Chondrocyte (in vitro differentiated cells): ENCODE data around the gene CDCA4. TPM values are rescaled to one million over a fixed set of nuclear protein-coding genes. Genes with fewer than 3 reads are reported as not detected.

ENCODE experiments used
- DNase-seq: peaks from one replicate; pipeline ENCODE4 v3.0.0; 2021; ENCODE audit warnings: mixed read lengths, low spot score
- H3K27ac Mint-ChIP-seq: one replicate; pipeline ENCODE4 v1.8.0; 2021; ENCODE audit warnings: mild to moderate bottlenecking, moderate library complexity, mixed read lengths; ENCODE audit not compliant: unreplicated experiment
- H3K27me3 Mint-ChIP-seq: 2 replicates; pipeline ENCODE4 v1.8.0; 2021; ENCODE audit warnings: low read depth, mixed read lengths
- H3K36me3 Mint-ChIP-seq: 2 replicates; pipeline ENCODE4 v1.8.0; 2021; ENCODE audit warnings: low read depth, mixed read lengths
- H3K4me1 Mint-ChIP-seq: 2 replicates; pipeline ENCODE4 v1.8.0; 2021; ENCODE audit warnings: low read depth, mild to moderate bottlenecking, mixed read lengths
- H3K4me3 Mint-ChIP-seq: one replicate; pipeline ENCODE4 v1.8.0; 2021; ENCODE audit warnings: mild to moderate bottlenecking, moderate library complexity, mixed read lengths; ENCODE audit not compliant: unreplicated experiment
- H3K9me3 Mint-ChIP-seq: 2 replicates; pipeline ENCODE4 v1.8.0; 2021; ENCODE audit warnings: low read depth, mixed read lengths
- total RNA-seq: library from RNA; stranded (reverse); gene quantifications from 3 replicates; pipeline ENCODE4 v1.2.1, GENCODE V29; 2021
- TF ChIP-seq, protein P1 (sequence below): fragments of 200-600 bp; sonication (generic); IDR thresholded peaks from 2 replicates; pipeline ENCODE4 v1.5.0; 2021; ENCODE audit warnings: antibody characterized with exemption, mild to moderate bottlenecking, moderate library complexity

The CDCA4 gene
- total RNA-seq, 1 donor from 2014 or later, result 18.0 TPM

DNA sequence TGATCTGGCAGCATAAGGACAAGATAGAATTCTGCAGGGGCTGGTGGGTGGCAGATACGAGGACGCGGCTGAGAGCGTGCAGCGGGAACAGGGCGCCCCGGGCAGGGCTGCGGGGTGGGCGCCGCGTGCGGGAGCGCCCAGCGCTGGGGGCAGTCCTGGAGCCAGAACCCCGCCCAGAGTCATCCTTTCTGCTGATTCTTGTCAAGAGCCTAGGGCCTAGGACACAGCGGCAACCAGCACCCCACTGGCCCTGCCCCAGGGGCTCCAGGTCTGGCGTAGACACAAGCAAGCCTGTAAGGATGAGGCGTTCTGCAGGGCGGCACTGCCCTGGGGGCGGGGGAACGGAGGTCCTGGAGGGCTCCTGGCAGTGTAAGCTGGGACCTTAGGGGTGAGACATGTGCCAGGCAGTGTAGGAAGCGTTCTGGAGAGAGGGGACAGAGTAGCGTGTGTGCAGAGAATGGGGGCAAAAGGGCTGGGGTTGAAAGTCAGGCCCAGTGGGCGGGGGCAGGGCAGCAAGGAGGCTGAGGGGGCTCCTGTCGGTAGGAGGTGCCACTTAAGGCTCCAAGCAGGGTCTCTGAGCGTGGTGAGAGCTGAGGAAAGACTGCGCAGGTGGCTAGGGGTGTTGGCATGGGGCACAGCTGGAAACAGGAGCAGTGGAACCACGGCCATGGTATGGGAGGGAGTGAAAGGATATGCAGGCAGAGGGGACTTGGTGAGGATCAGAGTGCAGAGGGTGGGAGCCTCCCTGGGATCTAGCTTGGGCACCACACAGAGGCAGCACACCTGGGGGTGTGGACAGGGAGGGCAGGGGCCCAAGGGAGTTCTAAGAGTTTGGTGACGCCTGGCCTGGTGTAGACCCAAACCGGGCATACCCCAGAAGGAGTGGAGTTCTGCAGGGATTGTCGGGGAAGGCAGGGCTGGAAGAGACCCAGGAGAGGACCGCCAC is 41.9 kb downstream of the CDCA4 start:
- DNase-seq, result peak; percentile 83
- Mint-ChIP-seq H3K4me3 (peak overlapping the region; percentile 57), H3K36me3 (no peaks in the 10 kb centered on the region), H3K4me1 (peaks cover 44% of the 10 kb centered on the region), H3K27me3 (no peaks in the 10 kb centered on the region), H3K27ac (no peak overlapping the region), H3K9me3 (no peaks in the 10 kb centered on the region)
- TF ChIP-seq, protein P1, sequence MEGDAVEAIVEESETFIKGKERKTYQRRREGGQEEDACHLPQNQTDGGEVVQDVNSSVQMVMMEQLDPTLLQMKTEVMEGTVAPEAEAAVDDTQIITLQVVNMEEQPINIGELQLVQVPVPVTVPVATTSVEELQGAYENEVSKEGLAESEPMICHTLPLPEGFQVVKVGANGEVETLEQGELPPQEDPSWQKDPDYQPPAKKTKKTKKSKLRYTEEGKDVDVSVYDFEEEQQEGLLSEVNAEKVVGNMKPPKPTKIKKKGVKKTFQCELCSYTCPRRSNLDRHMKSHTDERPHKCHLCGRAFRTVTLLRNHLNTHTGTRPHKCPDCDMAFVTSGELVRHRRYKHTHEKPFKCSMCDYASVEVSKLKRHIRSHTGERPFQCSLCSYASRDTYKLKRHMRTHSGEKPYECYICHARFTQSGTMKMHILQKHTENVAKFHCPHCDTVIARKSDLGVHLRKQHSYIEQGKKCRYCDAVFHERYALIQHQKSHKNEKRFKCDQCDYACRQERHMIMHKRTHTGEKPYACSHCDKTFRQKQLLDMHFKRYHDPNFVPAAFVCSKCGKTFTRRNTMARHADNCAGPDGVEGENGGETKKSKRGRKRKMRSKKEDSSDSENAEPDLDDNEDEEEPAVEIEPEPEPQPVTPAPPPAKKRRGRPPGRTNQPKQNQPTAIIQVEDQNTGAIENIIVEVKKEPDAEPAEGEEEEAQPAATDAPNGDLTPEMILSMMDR, result no peak

DNA sequence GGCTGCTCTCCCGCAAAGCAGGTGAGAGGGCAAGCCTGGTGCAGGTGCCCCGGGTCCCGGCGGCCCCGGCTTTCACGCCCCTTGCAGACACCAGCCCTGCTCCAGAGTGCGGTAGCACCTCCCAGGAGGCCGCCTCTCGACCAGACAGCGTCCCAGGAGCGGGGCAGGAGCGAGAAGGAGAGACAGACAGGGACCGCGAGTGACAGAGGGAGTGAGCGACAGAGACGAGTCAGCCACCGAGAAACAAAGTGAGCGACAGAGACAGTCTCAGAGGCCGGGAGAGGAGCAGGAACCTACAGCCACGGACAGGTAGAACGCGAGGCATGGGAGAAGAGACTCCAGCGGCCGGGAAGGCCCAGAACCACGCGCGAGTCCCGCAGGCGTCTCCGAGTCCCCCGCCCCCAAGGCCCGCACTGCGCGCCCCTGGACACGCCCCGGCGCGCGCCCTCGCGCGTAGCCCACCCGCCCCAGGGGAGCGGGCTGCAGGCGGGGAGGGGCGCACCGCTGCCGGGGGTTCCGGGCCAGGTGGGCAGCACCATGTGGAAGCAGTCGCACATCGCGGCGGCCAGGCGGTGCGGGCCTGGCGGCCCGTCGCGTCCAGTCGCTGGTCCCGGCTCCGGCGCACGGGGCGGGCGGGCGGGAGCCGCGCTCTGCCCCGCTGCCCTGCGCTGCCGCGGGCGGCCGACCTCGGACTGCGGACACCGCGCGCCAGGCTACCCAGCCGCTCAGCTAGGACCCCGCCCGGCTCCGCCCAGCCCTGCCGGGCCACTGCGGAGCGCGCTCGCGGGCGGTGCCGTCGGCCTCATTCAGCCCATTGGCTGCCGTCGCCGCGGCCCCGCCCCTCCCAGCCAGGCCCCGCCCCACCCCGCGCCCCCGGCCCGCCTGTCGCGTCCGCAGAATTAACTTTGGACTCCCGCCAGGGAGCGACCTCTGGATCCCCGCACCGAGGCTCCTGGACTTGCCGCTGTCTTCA is 42.9 kb downstream of the CDCA4 start, which contains the start of gene AHNAK2:
Gene AHNAK2 (minus strand): TSS at position 694 of the 973 bp plus-strand sequence. CDS start 137 bp downstream, at position 557.
- no peaks in the 10 kb centered on the region for H3K27me3 Mint-ChIP-seq
- no peaks in the 10 kb centered on the region for H3K36me3 Mint-ChIP-seq
- peaks cover 52% of the 10 kb centered on the region for H3K4me1 Mint-ChIP-seq
- H3K4me3 Mint-ChIP-seq, result peak within 1 kb of the TSS; percentile 91
- no peaks in the 10 kb centered on the region for H3K9me3 Mint-ChIP-seq
- H3K27ac Mint-ChIP-seq, result peak within 1 kb of the TSS; percentile 79
- DNase-seq, result peak; percentile 86
- TF ChIP-seq, protein P1, result no peak

DNA sequence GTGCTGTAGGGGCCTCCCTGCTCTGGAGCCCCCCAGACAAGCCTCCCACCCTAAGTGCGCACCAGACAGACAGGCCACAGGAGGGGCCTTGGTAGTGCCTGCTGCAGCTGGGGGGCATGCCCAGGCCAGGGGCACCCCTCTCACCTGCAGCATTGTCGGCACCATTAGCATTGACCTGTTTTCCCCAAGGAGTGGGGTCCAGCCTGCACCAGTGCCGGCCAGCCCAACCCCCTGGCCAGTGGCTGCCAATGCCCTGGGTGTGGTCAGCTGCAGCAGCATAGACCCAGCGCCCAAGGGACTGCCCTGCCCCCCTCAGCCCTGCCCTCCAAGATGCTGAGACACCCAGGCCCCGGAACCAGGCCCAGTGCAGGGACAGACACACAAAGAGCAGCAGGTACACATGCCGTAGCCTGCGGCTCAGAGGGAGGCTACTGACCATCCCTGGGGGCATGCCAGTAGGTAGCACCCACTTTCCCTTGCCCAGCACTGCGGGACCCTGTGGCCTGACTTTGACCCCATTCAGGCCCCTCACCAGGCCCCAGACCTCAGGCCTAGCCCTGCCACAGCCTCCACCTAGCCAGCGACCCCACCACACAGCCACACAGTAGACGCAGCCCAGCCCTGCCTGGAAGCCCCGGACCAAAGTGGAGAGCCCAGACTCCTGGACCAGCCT is 43.7 kb downstream of the CDCA4 start:
- TF ChIP-seq, protein P1, result no peak
- DNase-seq, result peak; percentile 93
- no peak overlapping the region for H3K27ac Mint-ChIP-seq

DNA sequence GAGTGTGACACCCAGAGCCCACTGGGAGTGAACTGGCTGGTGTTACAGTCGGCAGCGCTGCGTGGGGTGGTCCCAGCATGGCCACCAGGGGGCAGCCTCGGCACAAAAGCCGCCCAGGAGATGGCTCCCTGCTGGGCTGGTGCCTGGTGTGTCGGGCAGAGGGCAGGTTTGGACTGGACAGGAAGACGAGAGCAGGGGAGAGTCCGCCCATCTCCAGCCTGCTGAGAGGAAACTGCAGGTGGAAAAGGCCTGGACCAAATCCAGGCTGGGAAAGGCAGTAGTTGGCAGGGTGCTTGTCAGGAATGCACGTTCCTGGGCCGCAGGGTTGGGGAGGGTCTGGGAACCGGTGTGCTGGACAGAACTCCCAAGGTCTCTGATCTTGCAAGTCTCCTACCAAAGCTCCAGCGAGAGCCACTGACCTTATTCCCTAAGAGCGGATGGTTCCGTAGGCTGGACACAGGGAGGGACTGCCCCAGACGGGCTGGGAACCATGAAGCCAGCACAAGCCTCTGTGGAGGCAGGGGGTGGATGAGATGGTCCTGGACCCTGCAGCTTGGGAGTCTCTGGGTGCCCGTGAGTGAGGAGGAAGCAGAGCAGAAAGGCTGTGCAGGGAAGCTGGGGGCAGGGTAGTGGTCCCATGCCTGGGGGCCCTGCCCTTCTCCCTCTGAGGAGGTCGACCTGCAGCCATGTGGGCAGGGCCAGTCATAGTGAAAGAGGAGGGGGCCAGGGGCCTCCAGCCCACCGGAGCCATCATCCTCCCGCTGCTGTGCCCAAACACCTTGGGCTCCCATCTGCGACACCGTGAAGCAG is 44.5 kb downstream of the CDCA4 start:
- Mint-ChIP-seq H3K27ac (peak overlapping the region; percentile 54), H3K4me3 (peak overlapping the region; percentile 91), H3K27me3 (no peaks in the 10 kb centered on the region), H3K4me1 (peaks cover 67% of the 10 kb centered on the region), H3K36me3 (no peaks in the 10 kb centered on the region), H3K9me3 (no peaks in the 10 kb centered on the region)
- TF ChIP-seq, protein P1, result peak; percentile 97
- peak; percentile 88 for DNase-seq

More for the DNA sequence above, 43.7 kb downstream of the CDCA4 start:
- Mint-ChIP-seq H3K4me1 (peaks cover 60% of the 10 kb centered on the region), H3K36me3 (no peaks in the 10 kb centered on the region), H3K9me3 (no peaks in the 10 kb centered on the region), H3K27me3 (no peaks in the 10 kb centered on the region), H3K4me3 (peak overlapping the region; percentile 91)
